ENCODE results near the gene RYR2.

DNA sequence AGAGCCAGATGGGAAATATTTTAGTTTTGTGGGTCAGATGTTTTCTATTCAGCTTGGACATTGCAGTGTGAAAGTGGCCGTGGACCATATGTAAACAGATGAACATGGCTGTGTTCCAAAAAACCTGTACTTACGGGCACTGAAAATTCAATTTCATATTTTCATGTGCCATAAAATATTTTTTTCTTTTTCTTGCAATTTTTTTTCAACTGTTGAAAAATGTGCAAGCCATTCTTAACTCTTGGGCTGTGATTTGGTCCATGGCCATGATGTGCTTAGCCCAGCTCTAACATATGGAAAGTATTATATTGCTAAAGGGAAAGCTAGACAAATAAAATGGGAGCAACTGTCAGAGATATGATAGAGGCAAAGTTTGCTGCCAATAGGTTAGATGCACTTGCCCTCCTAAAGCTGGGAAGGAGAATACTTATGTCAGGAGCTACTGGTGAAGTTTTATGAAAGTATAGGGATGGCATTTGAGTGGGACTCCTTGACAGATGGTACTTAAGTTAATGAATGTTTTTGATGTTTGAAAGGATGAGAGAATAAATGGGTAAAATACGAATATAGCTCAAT, 240.3 kb downstream of the RYR2 start:
- no peak for TF ChIP-seq CTCF (IDR thresholded peaks at IDR 0.05)
- no peak for TF ChIP-seq POLR2A (IDR thresholded peaks at IDR 0.05)
